ENCODE measurements around the gene TMEM50B. TPM values are rescaled to one million over a fixed set of nuclear protein-coding genes. Genes with fewer than 3 reads are reported as not detected.

TMEM50B gene
- total and polyA plus RNA-seq, 2 of the 8 experiments (the other 6 are each of a cell fraction or from before 2014, with no cell fraction given): 16.8 to 20.5 TPM

- no peak overlapping the region for H4K8ac ChIP-seq (ENCODE audit: extremely low read depth, insufficient read depth, low read length)
- no peak overlapping the region for H2BK5ac ChIP-seq (ENCODE audit: low read depth, low read length)
- no peak overlapping the region for H2BK15ac ChIP-seq (ENCODE audit: low read length)
- H3K4me1 ChIP-seq (replicated peaks in 1 of 4; ENCODE audit: control insufficient read depth in 3 of 4, insufficient read depth in 4 of 4, low read length in 3 of 4): no peaks in the 10 kb centered on the region
- H3K4me3 ChIP-seq (ENCODE audit: extremely low read depth in 1 of 4, insufficient read depth in 2 of 4, low read depth in 3 of 4, low read length in 4 of 4): no peak overlapping the region
- H3K9ac ChIP-seq (replicated peaks in 1 of 4; ENCODE audit: extremely low read depth in 1 of 4, low read depth in 3 of 4, low read length in 3 of 4): no peak overlapping the region
- no peak overlapping the region for H2BK20ac ChIP-seq (ENCODE audit: low read length)
- no peaks in the 10 kb centered on the region for H3K79me2 ChIP-seq (ENCODE audit: control insufficient read depth in 1 of 2, insufficient read depth in 2 of 2, low read length in 2 of 2)
- peaks cover 17 to 86% (median 51%) of the 10 kb centered on the region in 4 experiments for H3K36me3 ChIP-seq (ENCODE audit: control insufficient read depth in 2 of 4, insufficient read depth in 4 of 4, low read length in 3 of 4)
- no peak overlapping the region for H3K18ac ChIP-seq (ENCODE audit: extremely low read depth, low read length)
- CTCF ChIA-PET (ENCODE audit: partially characterized antibody): interaction anchor here (1.1 kb wide), 1 partner anchor 12 kb away, joined by 5 read pairs; no protein-coding TSS in a partner anchor
- no peak overlapping the region for H3K23ac ChIP-seq (ENCODE audit: insufficient read length)
- no peaks in the 10 kb centered on the region for H4K20me1 ChIP-seq (replicated peaks in 1 of 2; ENCODE audit: control insufficient read depth in 1 of 2, insufficient read depth in 2 of 2, low read length in 2 of 2)
- POLR2A ChIA-PET (ENCODE audit: partially characterized antibody): interaction anchor here (0.8 to 3.3 kb wide), 9 partner anchors 9 to 103 kb away, joined by 3 to 23 read pairs (median 3); no protein-coding TSS in a partner anchor
- no peaks in the 10 kb centered on the region for H3K9me3 ChIP-seq (ENCODE audit: insufficient read depth in 2 of 2, low read depth in 1 of 2, low read length in 1 of 2)
- FAIRE-seq (no peak), DNase-seq (ENCODE audit: low read depth in 1 of 2, low spot score in 2 of 2) (no peak)
- whole genome bisulfite sequencing, 2 experiments (ENCODE audit: extremely low coverage in 1 of 2, insufficient coverage in 1 of 2, insufficient read length in 1 of 2, insufficient replicate concordance in 2 of 2, low coverage in 1 of 2, low lambda C conversion rate in 2 of 2, missing lambda C conversion rate in 1 of 2): 100% methylated on average over 1 of the region's 1 CpG; no CpG with 5 or more reads in 1 of the 2 experiments
- no peak overlapping the region for H4K5ac ChIP-seq (ENCODE audit: insufficient read length, low read depth, low read length)
- no peak overlapping the region for H3K56ac ChIP-seq (replicated peaks; ENCODE audit: insufficient read length, low read depth, low read length)
- H3K79me1 ChIP-seq (ENCODE audit: low read depth, low read length): no peaks in the 10 kb centered on the region; the same call in 1 of the 2 replicates
- H3K4ac ChIP-seq (replicated peaks; ENCODE audit: insufficient read length, low read depth, low read length): no peak overlapping the region
- H2BK12ac ChIP-seq (ENCODE audit: low read depth, low read length): no peak overlapping the region
- peaks cover 0 to 1% (median 0%) of the 10 kb centered on the region in 4 experiments; a peak in 1 of 7 replicates for H3K27me3 ChIP-seq (replicated peaks in 1 of 4; ENCODE audit: control insufficient read depth in 3 of 4, extremely low read depth in 1 of 4, insufficient read depth in 3 of 4, low read length in 3 of 4)
- H3K14ac ChIP-seq (ENCODE audit: insufficient read length): no peak overlapping the region
- H2BK120ac ChIP-seq (replicated peaks; ENCODE audit: low read depth, low read length): no peak overlapping the region
- TF ChIP-seq SIRT6 (IDR thresholded peaks at IDR 0.05; ENCODE audit: low read length): no peak
- no peak for TF ChIP-seq TAF7 (optimal IDR thresholded peaks at IDR 0.05; ENCODE audit: borderline replicate concordance, low read depth, low read length)
- TF ChIP-seq RXRA (IDR thresholded peaks at IDR 0.05; ENCODE audit: insufficient read depth, low read depth, low read length): no peak
- TF ChIP-seq RNF2 (IDR thresholded peaks at IDR 0.05; ENCODE audit: borderline replicate concordance, low read depth, low read length, missing control alignments, poor library complexity, severe bottlenecking): no peak
- TF ChIP-seq SIX5 (IDR thresholded peaks at IDR 0.05; ENCODE audit: low read depth, low read length): no peak
- TF ChIP-seq TBP (IDR thresholded peaks at IDR 0.05; ENCODE audit: low read depth, low read length): no peak
- no peak for TF ChIP-seq CTBP2 (IDR thresholded peaks at IDR 0.05; ENCODE audit: borderline replicate concordance, insufficient read depth, insufficient read length, low read length)
- TF ChIP-seq EZH2 (IDR thresholded peaks at IDR 0.05; ENCODE audit: low read depth, low read length, severe bottlenecking): no peak
- no peak overlapping the region for H2AK5ac ChIP-seq (ENCODE audit: low read depth, low read length)
- no peak overlapping the region for H3K4me2 ChIP-seq (ENCODE audit: insufficient read depth in 1 of 2, low read depth in 2 of 2, low read length in 2 of 2)
- no peak overlapping the region for H4K91ac ChIP-seq (replicated peaks; ENCODE audit: insufficient read length, low read length)
- H3K23me2 ChIP-seq (ENCODE audit: low read depth, low read length): no peaks in the 10 kb centered on the region
- no peak overlapping the region for H3K27ac ChIP-seq (ENCODE audit: low read depth, low read length)
- H2AFZ ChIP-seq (ENCODE audit: low read length): no peak overlapping the region
These were observed 43.2 kb upstream of the TMEM50B start for GRCh38 chr21:33522953-33523349.
